Thyroid gland (tissue), 4 donors: ENCODE data around the gene ARTN.

Experiments used
- CTCF ChIP-seq, 6 experiments: fragments of 200-600 bp in 3 of 6; fragments of 450-650 bp in 3 of 6; sonication (generic) in 3 of 6; IDR thresholded peaks; one replicate each; pipeline ENCODE4 v1.5.1; 2016 to 2019; ENCODE audit warnings: antibody characterized with exemption in 6 of 6, mild to moderate bottlenecking in 2 of 6, inconsistent platforms in 1 of 6, moderate library complexity in 1 of 6
- POLR2A ChIP-seq, 2 donors: fragments of 450-650 bp; IDR thresholded peaks; one replicate each; pipeline ENCODE4 v1.6.1; 2017; ENCODE audit warnings: antibody characterized with exemption in 2 of 2, mild to moderate bottlenecking in 2 of 2, moderate library complexity in 1 of 2

- TF ChIP-seq CTCF (IDR thresholded peaks at IDR 0.05) (no peak), POLR2A (IDR thresholded peaks at IDR 0.05) (no peak)
Observed at GRCh38 chr1:43962324-43962723, 28.7 kb downstream of the ARTN start.
